NCI-H187 treated with DMSO at 0.1 percent for 48 hours (cell line): ENCODE results near the gene MYBBP1A.

Experiments
- DNase-seq: peaks from one replicate; lab custom pipeline; 2025; lab: John Stamatoyannopoulos, UW

MYBBP1A gene

GRCh38 chr17:4548061-4548461 lies 7.1 kb downstream of the MYBBP1A start:
- no peak for DNase-seq

DNA sequence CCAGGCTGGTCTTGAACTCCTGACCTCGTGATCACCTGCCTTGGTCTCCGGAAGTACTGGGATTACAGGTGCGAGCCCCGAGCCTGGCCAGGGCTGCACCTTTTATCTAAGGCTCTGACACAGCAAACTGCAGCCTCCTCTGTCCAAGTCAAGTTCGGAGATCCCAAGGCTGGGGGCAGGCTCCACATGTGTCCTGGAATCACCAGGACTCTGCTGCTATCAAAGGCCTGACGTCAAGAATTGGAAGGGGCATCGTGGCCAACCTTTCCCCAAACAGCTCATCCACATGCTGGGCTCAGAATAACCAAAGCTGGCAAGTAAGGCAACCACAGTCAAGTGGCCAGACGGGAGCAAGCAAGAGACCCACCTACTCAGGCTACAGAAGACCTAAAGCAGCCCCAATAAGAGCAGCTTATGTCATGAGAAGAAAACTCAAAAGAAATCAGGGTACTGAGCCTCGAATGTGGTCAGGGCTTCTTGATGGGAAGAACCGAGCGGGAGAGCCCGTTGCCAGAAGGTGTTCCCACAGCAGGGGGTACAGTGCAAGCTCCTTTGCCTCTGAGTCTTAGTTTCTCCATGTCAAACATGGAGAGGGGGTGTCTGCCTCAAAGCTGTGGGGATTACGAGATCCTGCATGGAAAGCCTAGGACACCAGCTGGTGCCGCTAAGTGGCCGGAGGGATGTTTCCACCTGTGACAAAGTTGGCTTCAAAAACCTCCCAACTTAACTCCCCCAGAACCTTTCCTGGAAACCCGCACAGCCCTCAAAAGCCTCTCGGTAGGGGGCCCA lies 7.9 kb downstream of the MYBBP1A start:
- no peak for DNase-seq

DNA sequence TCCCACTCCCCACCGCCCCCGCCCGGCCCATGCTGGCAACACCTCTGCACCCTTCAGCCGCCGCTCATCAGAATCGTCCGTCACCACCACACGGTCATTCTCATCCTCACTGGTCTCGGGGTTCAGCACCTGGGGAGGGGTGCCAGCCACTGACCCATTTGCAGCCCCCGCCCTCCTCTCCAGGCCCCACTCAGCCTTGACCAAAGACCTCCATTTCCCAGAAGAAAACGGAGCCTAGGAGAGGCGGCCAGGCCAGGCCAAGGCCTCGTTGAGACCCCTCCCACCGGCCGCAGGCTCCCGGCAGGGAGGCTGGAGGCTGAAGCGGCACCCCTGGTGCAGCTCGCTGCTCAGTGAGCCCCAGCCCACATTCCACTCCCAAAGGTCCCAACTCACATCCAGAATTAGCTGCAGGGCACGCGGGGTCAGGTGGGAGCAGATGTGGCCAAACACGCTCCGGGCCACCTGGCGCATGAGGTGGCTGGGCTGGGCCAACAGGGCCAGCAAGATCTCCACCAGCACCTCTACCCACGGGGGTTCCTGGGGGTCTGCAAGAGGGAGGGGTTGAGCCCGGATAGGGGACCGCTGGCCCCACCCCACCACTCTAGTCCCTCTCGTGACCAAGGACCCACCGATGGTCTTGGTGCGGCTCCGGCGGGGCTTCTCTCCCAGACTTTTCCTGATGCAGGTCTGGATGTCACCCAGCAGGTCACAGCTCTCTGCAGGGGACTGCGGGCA lies 9.8 kb downstream of the MYBBP1A start:
- no peak for DNase-seq

- DNase-seq: no peak
Measured at GRCh38 chr17:4544951-4545216, 10.3 kb downstream of the MYBBP1A start.

DNA sequence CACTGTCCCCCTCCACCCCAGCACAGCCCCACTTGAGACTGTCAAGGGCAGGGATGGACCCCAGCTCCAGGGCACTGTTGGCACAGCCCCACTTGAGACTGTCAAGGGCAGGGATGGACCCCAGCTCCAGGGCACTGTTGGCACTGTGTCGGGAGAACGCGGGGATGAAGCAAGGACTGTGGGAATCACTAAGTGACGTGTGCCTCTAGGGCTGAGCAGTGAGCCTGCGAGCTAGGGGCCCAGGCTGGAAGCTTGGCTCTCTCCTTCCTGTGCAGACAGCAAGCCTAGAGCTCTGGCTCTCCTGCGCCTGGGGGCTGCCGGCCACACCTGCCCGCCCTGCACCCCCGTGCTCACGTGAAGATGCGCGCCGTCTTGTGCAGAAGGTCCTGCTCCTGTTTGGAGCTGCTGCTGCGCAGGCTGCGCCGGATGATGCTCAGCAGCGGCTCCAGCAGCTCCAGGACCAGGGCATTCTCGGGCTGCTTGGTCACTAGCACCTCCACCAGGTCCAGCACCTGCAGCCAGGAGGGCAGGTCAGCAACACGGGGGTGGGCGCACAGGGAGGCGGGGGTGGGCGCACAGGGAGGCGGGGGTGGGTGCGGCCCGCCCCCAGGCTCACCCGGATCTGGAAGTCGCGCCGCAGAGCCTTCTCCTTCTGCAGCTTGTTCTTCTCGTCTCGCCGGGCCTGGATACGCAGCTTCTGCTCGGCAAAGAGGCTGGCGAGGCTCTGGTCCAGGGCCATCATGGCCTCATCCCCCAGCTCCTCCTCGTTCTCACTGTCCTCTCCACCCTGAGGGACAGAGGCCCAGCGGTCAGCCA lies 10.8 kb downstream of the MYBBP1A start:
- DNase-seq: no peak

DNA sequence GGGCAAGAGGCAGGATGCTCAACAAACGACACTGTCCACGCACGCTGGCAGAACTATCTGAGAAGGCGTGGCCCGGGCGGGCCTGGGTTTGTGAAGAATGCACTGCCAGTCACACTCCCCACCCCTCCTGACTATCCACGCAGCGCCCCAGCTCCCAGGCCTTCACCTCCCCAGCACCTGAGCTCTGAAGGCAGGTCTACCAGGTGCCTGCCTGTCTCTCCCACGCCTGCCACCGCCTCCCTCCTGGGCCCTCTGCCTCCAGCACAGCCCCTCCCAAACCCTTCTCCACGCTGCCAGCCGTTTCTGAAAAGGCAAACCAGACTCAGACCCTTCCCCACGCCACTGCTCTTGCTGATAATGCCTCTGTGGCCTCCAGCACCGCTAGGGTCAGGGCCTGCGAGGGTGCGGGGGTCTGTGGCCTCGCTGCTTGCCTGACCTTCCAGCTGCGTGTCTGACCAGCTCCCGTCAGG lies 11.6 kb downstream of the MYBBP1A start:
- no peak for DNase-seq

DNA sequence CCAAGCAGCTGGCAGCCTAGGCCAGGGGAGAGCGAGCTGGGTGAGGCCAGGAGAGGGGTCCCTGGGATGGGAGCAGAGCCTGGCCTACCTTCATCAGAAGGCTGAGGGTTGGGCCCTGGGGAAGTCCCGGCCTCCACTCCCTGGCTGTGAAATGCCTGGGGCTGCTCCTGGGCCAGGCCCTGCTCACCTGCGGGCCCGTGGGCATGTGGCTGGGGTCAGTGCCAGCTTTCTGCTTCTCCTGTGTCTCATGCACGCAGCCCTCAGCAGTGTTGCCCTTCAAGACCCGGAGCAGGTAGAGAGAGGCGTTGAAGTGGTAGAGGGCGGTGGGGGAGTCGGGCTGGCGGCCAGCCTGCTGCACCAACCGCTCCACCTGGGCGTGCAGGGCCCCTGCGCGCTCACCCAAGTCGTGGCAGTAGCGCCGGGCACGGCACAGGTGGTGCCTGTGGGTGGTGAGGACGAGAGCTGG lies 12.4 kb downstream of the MYBBP1A start:
- no peak for DNase-seq

GRCh38 chr17:4542003-4542725 lies 13.0 kb downstream of the MYBBP1A start:
- DNase-seq: no peak

DNA sequence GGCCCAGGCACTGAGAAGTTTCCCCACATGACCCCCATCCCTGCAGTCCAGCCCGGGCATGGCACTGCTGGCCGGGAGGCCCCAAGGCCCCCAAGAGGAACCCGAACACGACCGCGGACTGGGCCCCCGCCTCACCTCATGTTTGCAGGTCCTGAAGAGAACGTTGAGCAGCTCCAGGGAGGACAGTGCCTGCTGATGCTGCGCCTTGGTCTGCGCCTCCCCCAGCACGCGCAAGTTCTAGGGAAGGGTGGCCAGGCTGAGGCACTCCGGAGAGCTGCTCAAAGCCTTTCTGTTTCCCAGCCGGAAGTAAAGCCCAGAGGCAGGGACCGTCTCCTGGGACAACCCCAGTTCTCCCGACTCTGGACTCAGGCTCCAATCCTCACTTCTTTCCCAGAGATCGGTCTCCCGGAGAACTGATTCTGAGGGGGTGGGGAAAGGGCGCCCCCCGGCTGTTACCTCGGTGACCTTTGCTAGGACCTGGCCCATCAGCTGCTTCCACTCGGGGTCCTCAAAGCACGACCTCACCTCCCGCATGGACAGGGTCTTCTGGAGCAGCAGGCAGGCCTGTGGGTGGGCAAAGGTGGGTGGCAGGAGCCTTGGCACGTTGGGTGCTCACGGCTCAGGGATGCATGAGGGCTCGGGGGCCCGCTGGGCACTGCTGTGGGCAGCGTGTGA lies 13.7 kb downstream of the MYBBP1A start:
- no peak for DNase-seq

DNA sequence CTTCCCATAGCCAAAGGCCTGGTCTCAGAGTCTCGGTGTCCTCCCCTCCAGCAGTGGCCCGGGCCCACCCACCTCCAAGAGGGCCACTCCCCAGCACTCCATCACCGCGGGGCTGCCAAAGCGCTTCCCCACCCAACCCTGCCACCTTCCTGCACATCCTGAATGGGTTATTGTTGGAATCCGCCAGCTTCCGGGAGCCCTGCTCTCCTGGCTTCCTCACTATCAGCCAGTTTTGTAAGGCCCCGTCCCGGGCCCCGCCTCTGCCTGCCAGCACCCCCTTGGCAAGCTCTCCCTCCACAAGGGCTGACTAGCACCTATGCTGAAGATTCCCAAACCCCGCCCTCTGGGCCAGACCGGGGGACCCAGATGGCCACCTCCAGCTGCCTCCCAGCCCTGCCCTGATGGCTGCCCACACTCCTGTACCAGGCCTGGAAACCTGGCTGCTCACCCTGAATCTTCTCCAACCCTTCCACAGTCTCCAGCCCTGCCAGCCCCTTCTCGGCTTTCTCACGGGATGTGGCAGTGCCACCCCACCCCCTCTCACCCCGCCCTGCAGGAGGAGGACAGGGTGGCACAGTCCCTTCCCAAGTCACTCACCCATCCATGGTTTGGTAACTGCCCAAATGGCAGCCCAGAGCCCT lies 14.4 kb downstream of the MYBBP1A start:
- DNase-seq: no peak

- no peak for DNase-seq
Measured at GRCh38 chr17:4540224-4540651, 14.9 kb downstream of the MYBBP1A start.

- DNase-seq: no peak
Measured at GRCh38 chr17:4539576-4540223, 15.5 kb downstream of the MYBBP1A start.

DNA sequence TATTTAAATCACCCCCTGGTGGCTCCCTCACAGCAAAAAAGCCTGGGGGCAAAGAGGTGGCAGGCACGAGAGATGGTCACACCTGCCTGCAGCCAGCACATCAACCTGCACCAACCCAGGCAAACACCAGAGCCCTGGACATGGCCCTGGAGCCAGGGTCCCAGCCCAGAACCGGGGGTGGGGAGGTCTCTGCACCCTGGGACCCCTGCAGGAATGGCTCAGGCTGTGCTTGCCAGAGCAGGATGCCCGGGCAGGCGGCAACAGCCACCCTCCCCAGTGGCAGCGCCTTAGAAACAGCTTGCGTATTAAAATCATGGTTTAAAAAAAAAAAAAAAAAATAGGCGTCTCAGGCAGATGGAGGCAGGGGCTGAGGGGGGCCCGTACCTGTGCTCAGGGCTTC lies 16.2 kb downstream of the MYBBP1A start:
- DNase-seq: no peak

DNA sequence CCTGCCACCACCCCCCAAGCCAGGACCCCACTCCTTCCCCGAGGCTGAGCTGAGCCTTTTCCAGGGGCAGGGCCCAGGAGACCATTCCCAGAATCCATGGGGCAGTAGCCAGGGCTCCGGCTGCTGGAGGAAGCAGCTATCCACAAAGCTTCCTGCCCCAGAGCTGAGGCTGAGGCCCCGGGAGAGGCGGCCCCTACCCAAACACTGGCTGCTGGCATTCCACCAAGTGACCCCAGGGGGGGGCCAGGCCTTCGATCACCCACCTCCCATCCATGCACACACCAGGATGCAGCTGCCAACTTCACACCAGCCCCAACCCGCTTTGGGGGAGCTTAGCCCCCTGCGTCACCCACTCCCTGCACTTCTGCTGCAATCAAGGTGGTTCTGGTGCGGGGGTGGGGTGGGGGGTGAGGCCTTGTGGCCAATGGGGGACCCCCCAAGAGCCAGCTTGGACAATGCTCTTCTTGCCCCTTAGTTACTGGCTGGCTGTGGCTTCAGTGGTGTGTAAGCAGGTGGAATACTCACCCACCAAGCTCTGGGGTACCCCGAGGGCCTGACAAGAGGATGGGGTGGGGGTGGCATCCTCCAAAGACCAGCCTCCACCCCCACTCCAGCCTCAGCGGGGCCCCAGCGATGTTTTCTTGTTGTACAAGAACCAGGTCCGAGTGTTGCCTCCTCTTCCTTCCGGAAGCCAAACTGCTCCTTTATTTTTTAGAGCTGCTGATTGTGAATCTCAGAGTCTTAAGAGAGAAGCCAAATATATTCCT lies 16.8 kb downstream of the MYBBP1A start:
- no peak for DNase-seq

DNA sequence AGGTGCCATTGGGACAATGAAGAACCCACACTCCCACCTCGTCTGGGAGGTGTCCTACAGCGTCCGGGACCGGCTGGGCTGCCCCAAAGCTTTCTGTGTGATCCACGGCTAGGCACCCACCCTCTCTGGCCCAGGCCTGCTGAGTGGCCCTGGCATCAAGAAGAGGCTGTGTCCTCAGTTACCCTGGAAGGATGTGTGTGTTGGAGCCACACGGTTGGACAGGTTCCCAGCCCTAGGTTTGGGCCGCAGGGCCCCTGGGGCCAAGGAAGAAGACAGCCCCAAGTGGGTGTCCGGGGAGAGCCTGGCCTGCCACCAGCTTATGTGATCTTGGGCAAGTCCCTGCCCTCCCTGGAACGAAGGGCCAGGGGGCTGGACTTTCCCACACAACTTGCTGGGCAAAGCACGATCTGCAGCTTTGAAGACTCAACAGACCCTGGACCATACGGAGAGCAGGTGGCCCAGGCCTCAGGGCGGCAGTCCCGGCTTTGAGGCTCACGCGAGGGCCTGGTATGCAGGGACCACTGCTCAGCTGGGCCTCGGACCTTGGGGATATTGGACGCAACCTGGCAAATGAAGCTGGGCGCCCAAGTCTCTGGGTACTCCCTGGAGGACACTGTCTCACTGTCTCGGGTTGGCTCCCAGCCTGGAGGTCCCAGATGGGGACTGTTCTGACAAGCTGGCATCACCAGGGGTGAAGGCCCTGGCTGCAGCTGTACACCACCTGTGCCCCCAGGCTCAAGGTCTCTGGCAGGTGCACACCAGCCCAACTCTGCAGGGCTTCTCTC lies 17.5 kb downstream of the MYBBP1A start:
- no peak for DNase-seq

DNA sequence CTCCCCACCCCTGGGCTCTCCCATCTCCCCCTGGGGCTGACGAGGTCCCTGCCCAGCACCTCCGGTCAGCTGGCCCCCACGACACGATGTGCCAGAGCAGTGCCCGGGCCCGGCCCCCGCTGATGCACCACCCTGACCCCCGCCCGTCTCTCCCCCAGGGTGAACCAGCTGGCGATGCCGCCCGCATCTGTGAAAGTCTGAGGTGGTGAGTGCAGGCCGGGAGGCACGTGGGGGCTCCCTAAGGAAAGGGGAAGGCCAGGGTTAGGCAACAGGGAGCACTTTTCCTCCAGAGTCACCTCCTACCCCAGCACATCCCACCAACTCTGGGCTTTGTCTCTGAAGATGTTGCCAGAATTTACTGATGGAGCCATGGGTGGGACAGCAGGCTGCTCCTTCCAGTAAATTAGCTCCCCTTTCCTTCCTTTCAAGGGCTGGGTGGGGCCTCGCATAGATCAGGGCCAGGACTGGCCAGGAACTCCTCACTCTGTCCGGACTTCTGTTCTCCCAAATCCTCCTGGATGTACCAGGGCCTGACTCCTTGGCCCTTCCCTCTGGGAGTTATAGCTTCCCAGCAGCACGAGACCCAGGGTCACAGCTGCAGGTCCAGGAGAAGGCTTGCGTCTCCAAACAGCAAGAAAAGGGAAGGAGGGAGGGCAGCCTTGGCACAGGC lies 18.3 kb downstream of the MYBBP1A start:
- DNase-seq: no peak

DNA sequence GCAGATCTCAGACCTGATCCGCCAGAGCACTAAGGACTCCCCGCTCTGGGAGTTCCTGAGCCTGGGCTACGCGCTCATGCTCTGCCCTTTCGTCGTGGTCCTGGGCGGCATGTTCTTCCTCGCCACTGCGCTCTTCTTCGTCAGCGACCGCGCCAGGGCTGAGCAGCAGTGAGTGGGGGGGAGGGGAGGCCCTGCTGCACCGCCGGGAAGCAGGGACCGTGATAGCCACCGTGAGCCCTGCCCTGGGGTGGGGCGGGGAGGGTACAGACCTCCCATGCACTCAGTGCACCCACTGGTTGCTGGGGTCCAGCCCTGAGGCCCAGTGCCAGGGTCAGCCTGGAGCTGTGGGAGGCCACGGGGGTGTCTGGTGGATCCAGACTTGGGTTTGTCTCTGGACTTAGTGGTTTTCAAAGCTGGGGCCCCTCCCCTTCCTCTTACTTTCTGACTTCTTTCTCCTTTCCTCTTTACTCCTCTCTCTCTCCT lies 18.9 kb downstream of the MYBBP1A start:
- DNase-seq: no peak

GRCh38 chr17:4535667-4536258 lies 19.4 kb downstream of the MYBBP1A start:
- no peak for DNase-seq
